H9 (cell line): Measurements from ENCODE around the gene DAB2IP. TPM values are rescaled to one million over a fixed set of nuclear protein-coding genes. Genes with fewer than 3 reads are reported as not detected.
A peak's percentile ranks its signal among the peaks of the same experiment; 100 is the strongest.

Experiments
- DNase-seq: peaks from one replicate; pipeline ENCODE4 v3.0.0-alpha.2; 2017
- H2AFZ ChIP-seq: one replicate; pipeline ENCODE4 v1.6.1; 2013; ENCODE audit warnings: mild to moderate bottlenecking, low read length, control low read depth, moderate library complexity
- H2AK5ac ChIP-seq: 2 replicates; pipeline ENCODE4 v1.6.1; 2013; ENCODE audit warnings: low read length, control low read depth, mixed read lengths; ENCODE audit not compliant: insufficient read length
- H2BK120ac ChIP-seq: one replicate; pipeline ENCODE4 v1.6.1; 2013; ENCODE audit warnings: low read depth, mild to moderate bottlenecking, low read length, control low read depth, inconsistent platforms; ENCODE audit not compliant: poor library complexity, severe bottlenecking
- H2BK12ac ChIP-seq: 2 replicates; pipeline ENCODE4 v1.6.1; 2013; ENCODE audit warnings: low read length, control low read depth, mixed read lengths, low read depth; ENCODE audit not compliant: insufficient read length
- H2BK15ac ChIP-seq: 2 replicates; pipeline ENCODE4 v1.6.1; 2013; ENCODE audit warnings: low read depth, low read length, control low read depth
- H2BK20ac ChIP-seq: one replicate; pipeline ENCODE4 v1.6.1; 2013; ENCODE audit warnings: low read depth, mild to moderate bottlenecking, low read length, control low read depth, inconsistent platforms; ENCODE audit not compliant: poor library complexity, severe bottlenecking
- H2BK5ac ChIP-seq: 2 replicates; pipeline ENCODE4 v1.6.1; 2013; ENCODE audit warnings: low read length, control low read depth, mixed read lengths; ENCODE audit not compliant: insufficient read length
- H3K14ac ChIP-seq: 2 replicates; pipeline ENCODE4 v1.6.1; 2013; ENCODE audit warnings: low read length, control low read depth; ENCODE audit not compliant: insufficient read depth
- H3K18ac ChIP-seq: 2 replicates; pipeline ENCODE4 v1.6.1; 2013; ENCODE audit warnings: low read depth, mild to moderate bottlenecking, mixed read lengths, low read length, control low read depth; ENCODE audit not compliant: insufficient read length
- H3K23ac ChIP-seq: 2 replicates; pipeline ENCODE4 v1.6.1; 2013; ENCODE audit warnings: low read length, control low read depth, mixed read lengths, low read depth; ENCODE audit not compliant: insufficient read length
- H3K23me2 ChIP-seq: 2 replicates; pipeline ENCODE4 v1.6.1; 2013; ENCODE audit warnings: low read depth, mild to moderate bottlenecking, mixed read lengths, low read length, control low read depth; ENCODE audit not compliant: insufficient read length, poor library complexity, severe bottlenecking
- H3K27ac ChIP-seq: 2 replicates; pipeline ENCODE4 v1.5.1; 2013; ENCODE audit warnings: low read length, control low read depth, mixed read lengths, low read depth; ENCODE audit not compliant: insufficient read length
- H3K27me3 ChIP-seq: 2 replicates; pipeline ENCODE4 v1.6.1; 2013; ENCODE audit warnings: low read length, control low read depth, inconsistent platforms; ENCODE audit not compliant: insufficient read depth
- H3K4ac ChIP-seq: 2 replicates; pipeline ENCODE4 v1.6.1; 2013; ENCODE audit warnings: low read depth, mild to moderate bottlenecking, control low read depth, inconsistent platforms, low read length, moderate library complexity
- H3K4me1 ChIP-seq: 2 replicates; pipeline ENCODE4 v1.6.1; 2013; ENCODE audit warnings: low read length, control low read depth, inconsistent platforms; ENCODE audit not compliant: insufficient read depth
- H3K4me2 ChIP-seq: 2 replicates; pipeline ENCODE4 v1.6.1; 2013; ENCODE audit warnings: low read length, control low read depth, mixed read lengths; ENCODE audit not compliant: insufficient read length, insufficient read depth
- H3K56ac ChIP-seq: 2 replicates; pipeline ENCODE4 v1.6.1; 2013; ENCODE audit warnings: low read depth, mild to moderate bottlenecking, mixed read lengths, low read length, control low read depth; ENCODE audit not compliant: insufficient read length
- H3K79me1 ChIP-seq: 2 replicates; pipeline ENCODE4 v1.6.1; 2013; ENCODE audit warnings: low read depth, mild to moderate bottlenecking, moderate library complexity, low read length, control low read depth, inconsistent platforms; ENCODE audit not compliant: insufficient read depth, poor library complexity, severe bottlenecking
- H3K79me2 ChIP-seq: 2 replicates; pipeline ENCODE4 v1.6.1; 2013; ENCODE audit warnings: low read length, control low read depth, inconsistent platforms; ENCODE audit not compliant: insufficient read depth
- H3K9ac ChIP-seq: 2 replicates; pipeline ENCODE4 v1.6.1; 2013; ENCODE audit warnings: low read length, control low read depth, mixed read lengths; ENCODE audit not compliant: insufficient read length; ENCODE audit errors: extremely low read depth
- H3K9me3 ChIP-seq: one replicate; pipeline ENCODE4 v1.6.1; 2013; ENCODE audit warnings: low read depth, low read length, inconsistent platforms; ENCODE audit not compliant: control insufficient read depth
- H3T11ph ChIP-seq: one replicate; pipeline ENCODE4 v1.6.1; 2013; ENCODE audit warnings: mild to moderate bottlenecking, low read length, control low read depth, inconsistent platforms
- H4K20me1 ChIP-seq: one replicate; pipeline ENCODE4 v1.6.1; 2013; ENCODE audit not compliant: control insufficient read depth, insufficient read length, insufficient read depth
- H4K5ac ChIP-seq: 2 replicates; pipeline ENCODE4 v1.6.1; 2013; ENCODE audit warnings: low read depth, mild to moderate bottlenecking, mixed read lengths, low read length, control low read depth; ENCODE audit not compliant: insufficient read length
- H4K8ac ChIP-seq: replicated peaks from 2 replicates; pipeline ENCODE4 v1.6.1; 2013; ENCODE audit warnings: low read length, control low read depth, mixed read lengths, low read depth; ENCODE audit not compliant: insufficient read length
- H4K91ac ChIP-seq: 2 replicates; pipeline ENCODE4 v1.6.1; 2013; ENCODE audit warnings: low read depth, mild to moderate bottlenecking, moderate library complexity, mixed read lengths, low read length, control low read depth; ENCODE audit not compliant: insufficient read length
- H3K27ac Mint-ChIP-seq, 3 experiments: 2 replicates in 2 of 3; 3 replicates in 1 of 3; pipeline ENCODE4 v1.8.0; 2020 to 2021; ENCODE audit warnings: mixed read lengths in 3 of 3, mild to moderate bottlenecking in 1 of 3, moderate library complexity in 1 of 3
- H3K27me3 Mint-ChIP-seq: 2 replicates; pipeline ENCODE4 v1.8.0; 2021; ENCODE audit warnings: low read depth, mild to moderate bottlenecking, moderate library complexity, mixed read lengths
- H3K36me3 Mint-ChIP-seq, 3 experiments: 2 replicates in 2 of 3; 3 replicates in 1 of 3; pipeline ENCODE4 v1.8.0; 2020 to 2021; ENCODE audit warnings: low read depth in 3 of 3, mixed read lengths in 3 of 3; ENCODE audit not compliant: insufficient read depth in 1 of 3
- H3K4me1 Mint-ChIP-seq, 2 experiments: 2 replicates each; pipeline ENCODE4 v1.8.0; 2020; ENCODE audit warnings: mixed read lengths in 2 of 2
- H3K4me3 Mint-ChIP-seq, 2 experiments: 2 replicates in 1 of 2; 3 replicates in 1 of 2; pipeline ENCODE4 v1.8.0; 2020 to 2021; ENCODE audit warnings: mild to moderate bottlenecking in 2 of 2, mixed read lengths in 2 of 2, moderate library complexity in 1 of 2
- H3K9me3 Mint-ChIP-seq, 2 experiments: 2 replicates in 1 of 2; 3 replicates in 1 of 2; pipeline ENCODE4 v1.8.0; 2020; ENCODE audit warnings: mild to moderate bottlenecking in 2 of 2, mixed read lengths in 2 of 2, moderate library complexity in 1 of 2
- CTCF ChIP-seq: fragments of 200-600 bp; sonication (generic); conservative IDR thresholded peaks from 3 replicates; pipeline ENCODE4 v1.8.0; 2021; ENCODE audit warnings: antibody characterized with exemption, mild to moderate bottlenecking
- WGBS: extraction: QIAGEN DNeasy Blood & Tissue Kit; methylation state at CpG from one replicate; pipeline ENCODE4 v1.1.7; 2013; ENCODE audit warnings: missing lambda C conversion rate, low lambda C conversion rate, mixed read lengths; ENCODE audit not compliant: insufficient read length; ENCODE audit errors: extremely low coverage; 5-methylcytosine and 5-hydroxymethylcytosine counted together
- total RNA-seq: library from RNA; stranded (reverse); gene quantifications from 2 replicates; pipeline ENCODE4 v1.2.1, GENCODE V29; 2021

Gene DAB2IP
- total RNA-seq, 1 experiment from 2014 or later, result 22.6 TPM

DNA sequence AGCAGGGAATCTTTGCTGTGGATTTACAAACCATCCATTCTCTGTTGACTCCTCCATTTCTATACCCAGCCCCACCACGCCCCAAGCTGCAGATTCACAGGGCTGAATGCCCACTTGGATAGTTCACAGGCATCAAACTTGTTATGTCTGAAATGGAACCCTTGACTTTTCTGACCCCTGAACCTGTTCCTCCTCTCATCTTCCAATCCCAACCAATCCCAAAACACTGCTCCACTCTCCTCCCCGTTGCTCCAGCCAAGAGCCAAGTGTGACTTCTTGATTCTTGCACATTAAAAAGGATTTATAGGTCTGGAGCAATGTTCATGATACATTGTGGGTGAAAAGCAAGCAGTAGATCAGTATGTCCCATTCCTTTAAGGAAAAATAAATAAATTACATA is 145.6 kb downstream of the DAB2IP start:
- H3K27ac ChIP-seq, result no peak overlapping the region
- H3K79me1 ChIP-seq, result no peaks in the 10 kb centered on the region
- no peaks in the 10 kb centered on the region for H3K9me3 ChIP-seq
- no peak overlapping the region for H2BK12ac ChIP-seq
- Mint-ChIP-seq H3K36me3 (no peaks in the 10 kb centered on the region; a peak in 1 of 7 replicates), H3K4me1 (peaks cover 13 to 27% of the 10 kb centered on the region in 2 experiments), H3K4me3 (no peak overlapping the region), H3K27me3 (peaks cover 3% of the 10 kb centered on the region; the same call in 1 of the 2 replicates), H3K27ac (peak overlapping the region in 1 of 3 experiments; percentile 4; a peak in 2 of 7 replicates), H3K9me3 (no peaks in the 10 kb centered on the region)
- H3K79me2 ChIP-seq, result no peaks in the 10 kb centered on the region
- H2BK20ac ChIP-seq, result no peak overlapping the region
- no peak overlapping the region for H2BK5ac ChIP-seq
- no peak overlapping the region for H2AK5ac ChIP-seq
- H3K14ac ChIP-seq, result no peak overlapping the region
- no peak overlapping the region for H3K9ac ChIP-seq
- no peak for TF ChIP-seq CTCF
- H4K5ac ChIP-seq, result no peak overlapping the region
- peaks cover 4% of the 10 kb centered on the region; the same call in 1 of the 2 replicates for H3K4me1 ChIP-seq
- no peak overlapping the region for H3K4ac ChIP-seq
- no peak overlapping the region for H3K4me2 ChIP-seq
- H4K91ac ChIP-seq, result no peak overlapping the region
- H3K27me3 ChIP-seq, result no peaks in the 10 kb centered on the region
- H2BK120ac ChIP-seq, result no peak overlapping the region
- no peak overlapping the region for H4K8ac ChIP-seq
- no peak overlapping the region for H3K56ac ChIP-seq
- peak; percentile 34 for DNase-seq
- H3K23me2 ChIP-seq, result no peaks in the 10 kb centered on the region
- H2BK15ac ChIP-seq, result no peak overlapping the region
- no peaks in the 10 kb centered on the region for H4K20me1 ChIP-seq
- H2AFZ ChIP-seq, result no peak overlapping the region
- H3K18ac ChIP-seq, result no peak overlapping the region
- no peak overlapping the region for H3K23ac ChIP-seq
- H3T11ph ChIP-seq, result no peak overlapping the region
- whole genome bisulfite sequencing, result no CpG with 5 or more reads among the region's 2 CpGs
